WTC11 (cell line): Measurements from ENCODE around the gene EPDR1. TPM values are rescaled to one million over a fixed set of nuclear protein-coding genes. Genes with fewer than 3 reads are reported as not detected.
A peak's percentile ranks its signal among the peaks of the same experiment; 100 is the strongest.

Source experiments
- ATAC-seq: fragments of 200-7000 bp; cut with Tn5 transposase; 2 replicates; pipeline ENCODE4 v1.10.0; 2021; ENCODE audit warnings: mild to moderate bottlenecking, moderate library complexity
- Bru-seq: library from RNA; stranded (reverse); fragments of 400-500 nt; gene quantifications from one replicate; lab custom pipeline; 2021; lab: Mats Ljungman, UMichigan
- CTCF ChIA-PET: fragments of 300-600 bp; sonication (Branson Sonifier 250); formaldehyde crosslinking; loops from one replicate; lab custom pipeline; 2021; ENCODE audit warnings: antibody characterized with exemption; lab: Charles Lee
- POLR2A ChIA-PET: fragments of 350-600 bp; sonication (Branson Sonifier 250); formaldehyde crosslinking; loops from one replicate; lab custom pipeline; 2021; ENCODE audit warnings: antibody characterized with exemption; lab: Charles Lee
- DNase-seq: peaks from one replicate; pipeline ENCODE4 v3.0.0; 2021; ENCODE audit warnings: low spot score
- H3K27ac Mint-ChIP-seq: 2 replicates; pipeline ENCODE4 v1.8.0; 2021; ENCODE audit warnings: mixed read lengths
- H3K27me3 Mint-ChIP-seq: 2 replicates; pipeline ENCODE4 v1.8.0; 2021; ENCODE audit warnings: low read depth, mild to moderate bottlenecking, moderate library complexity, mixed read lengths
- H3K36me3 Mint-ChIP-seq: 2 replicates; pipeline ENCODE4 v1.8.0; 2021; ENCODE audit warnings: mixed read lengths
- H3K4me1 Mint-ChIP-seq: 2 replicates; pipeline ENCODE4 v1.8.0; 2022; ENCODE audit warnings: mixed read lengths
- H3K4me3 Mint-ChIP-seq: 2 replicates; pipeline ENCODE4 v1.8.0; 2021; ENCODE audit warnings: mild to moderate bottlenecking, moderate library complexity, mixed read lengths
- H3K9me3 Mint-ChIP-seq: 2 replicates; pipeline ENCODE4 v1.8.0; 2021; ENCODE audit warnings: mixed read lengths
- AR ChIP-seq: fragments of 250-450 bp; sonication (Bioruptor Pico); IDR thresholded peaks from 2 replicates; pipeline ENCODE4 v1.9.0; 2021; ENCODE audit warnings: mild to moderate bottlenecking
- CTCF ChIP-seq: fragments of 200-600 bp; IDR thresholded peaks from 2 replicates; pipeline ENCODE4 v1.8.0; 2022; ENCODE audit warnings: antibody characterized with exemption
- E2F5 ChIP-seq: sonication (generic); formaldehyde crosslinking; IDR thresholded peaks from 2 replicates; pipeline ENCODE4 v1.8.1; 2022; ENCODE audit warnings: mild to moderate bottlenecking, moderate library complexity, missing genetic modification reagents
- ELF4 ChIP-seq: sonication (generic); formaldehyde crosslinking; IDR thresholded peaks from 2 replicates; pipeline ENCODE4 v1.8.1; 2022; ENCODE audit warnings: low read depth, mild to moderate bottlenecking, moderate library complexity, missing genetic modification reagents
- ESRRA ChIP-seq: sonication (generic); formaldehyde crosslinking; IDR thresholded peaks from 2 replicates; pipeline ENCODE4 v1.8.1; 2022; ENCODE audit warnings: mild to moderate bottlenecking, missing genetic modification reagents, borderline replicate concordance
- ETV6 ChIP-seq: sonication (generic); formaldehyde crosslinking; IDR thresholded peaks from 2 replicates; pipeline ENCODE4 v1.8.1; 2022; ENCODE audit warnings: mild to moderate bottlenecking, missing genetic modification reagents
- GABPB1 ChIP-seq: sonication (generic); formaldehyde crosslinking; IDR thresholded peaks from 2 replicates; pipeline ENCODE4 v1.8.1; 2023; ENCODE audit warnings: mild to moderate bottlenecking, missing genetic modification reagents
- GTF2I ChIP-seq: fragments of 250-450 bp; sonication (Bioruptor Pico); conservative IDR thresholded peaks from 2 replicates; pipeline ENCODE4 v1.4.0; 2021; ENCODE audit warnings: mild to moderate bottlenecking
- HMGXB4 ChIP-seq: sonication (generic); formaldehyde crosslinking; IDR thresholded peaks from 2 replicates; pipeline ENCODE4 v1.8.1; 2023; ENCODE audit warnings: mild to moderate bottlenecking, moderate library complexity, missing genetic modification reagents
- NR2C2 ChIP-seq: sonication (generic); formaldehyde crosslinking; IDR thresholded peaks from 2 replicates; pipeline ENCODE4 v1.8.0; 2022; ENCODE audit warnings: mild to moderate bottlenecking, missing genetic modification reagents
- PRRX2 ChIP-seq: fragments of 250-450 bp; sonication (Bioruptor Pico); IDR thresholded peaks from 2 replicates; pipeline ENCODE4 v1.8.0; 2021; ENCODE audit warnings: mild to moderate bottlenecking
- SOX15 ChIP-seq: fragments of 250-450 bp; sonication (Bioruptor Pico); IDR thresholded peaks from 2 replicates; pipeline ENCODE4 v1.9.0; 2021; ENCODE audit warnings: mild to moderate bottlenecking
- SP1 ChIP-seq: sonication (generic); formaldehyde crosslinking; conservative IDR thresholded peaks from 2 replicates; pipeline ENCODE4 v1.8.1; 2022; ENCODE audit warnings: missing genetic modification reagents
- STAT6 ChIP-seq: sonication (generic); formaldehyde crosslinking; conservative IDR thresholded peaks from 2 replicates; pipeline ENCODE4 v1.8.1; 2023; ENCODE audit warnings: mild to moderate bottlenecking, low read depth, missing genetic modification reagents, moderate library complexity
- USF1 ChIP-seq: sonication (generic); formaldehyde crosslinking; IDR thresholded peaks from 2 replicates; pipeline ENCODE4 v1.8.0; 2022; ENCODE audit warnings: mild to moderate bottlenecking, missing genetic modification reagents
- ZBTB21 ChIP-seq: sonication (generic); formaldehyde crosslinking; IDR thresholded peaks from 2 replicates; pipeline ENCODE4 v1.8.1; 2023; ENCODE audit warnings: mild to moderate bottlenecking, missing genetic modification reagents, borderline replicate concordance
- ZNF263 ChIP-seq: sonication (generic); formaldehyde crosslinking; IDR thresholded peaks from 2 replicates; pipeline ENCODE4 v1.8.1; 2022; ENCODE audit warnings: low read depth, mild to moderate bottlenecking, moderate library complexity, missing genetic modification reagents
- ZNF396 ChIP-seq: fragments of 250-450 bp; sonication (Bioruptor Pico); IDR thresholded peaks from 2 replicates; pipeline ENCODE4 v1.8.0; 2021; ENCODE audit warnings: mild to moderate bottlenecking, moderate library complexity, borderline replicate concordance
- ZSCAN18 ChIP-seq: fragments of 250-450 bp; sonication (Bioruptor Pico); IDR thresholded peaks from 2 replicates; pipeline ENCODE4 v2.1.2; 2022; ENCODE audit warnings: mild to moderate bottlenecking, moderate library complexity
- long read RNA-seq, 3 experiments: library from RNA in 1 of 3; library from capped mRNA in 1 of 3; library from polyadenylated mRNA in 1 of 3; unstranded in 2 of 3; stranded (forward) in 1 of 3; transcript quantifications; one replicate each; pipeline ENCODE4 v2.0.0, GENCODE V29; 2021
- total RNA-seq: library from RNA; stranded (reverse); gene quantifications from 3 replicates; pipeline ENCODE4 v1.2.3, GENCODE V29; 2021

EPDR1 gene
- total RNA-seq = 6.3 to 7.4 TPM (median 6.7 TPM) in 3 replicates
- Bru-seq, nascent RNA = percentile 48 among the genes with signal in this experiment
- long read RNA-seq, experiment 1, transcript EPDR1-201 (3 exons, 2,599 nt) = major isoform, 22 of 29 reads
- long read RNA-seq, experiment 1, partial matches to known transcripts = 0 of 29 reads
- long read RNA-seq, experiment 1, other reads (novel, unspliced or antisense) = 4 of 29 reads
- long read RNA-seq, experiment 2, partial matches to known transcripts = 1 of 10 reads
- long read RNA-seq, experiment 2, other reads (novel, unspliced or antisense) = 5 of 10 reads
- long read RNA-seq, experiment 3, partial matches to known transcripts = 3 of 4 reads
- long read RNA-seq, experiment 3, other reads (novel, unspliced or antisense) = 0 of 4 reads

- DNase-seq (no peak), ATAC-seq (peak; percentile 16)
- Mint-ChIP-seq H3K4me3 (peak within 1 kb of the TSS; percentile 78), H3K27ac (no peak within 1 kb of the TSS)
- TF ChIP-seq E2F5 (peak; percentile 41; the same call in 1 of the 2 replicates), ELF4 (no peak), GTF2I (CRISPR knock-in tag) (no peak), HMGXB4 (CRISPR knock-in tag) (no peak), ZNF396 (CRISPR knock-in tag) (no peak)
- TF ChIP-seq, all 79 proteins: peak for 1
- CTCF ChIA-PET = interaction anchor here (0.6 to 2.1 kb wide), 8 partner anchors 10 to 415 kb away, joined by 3 to 9 read pairs (median 3); no protein-coding TSS in a partner anchor
- POLR2A ChIA-PET = interaction anchor here (0.8 kb wide), 1 partner anchor 415 kb away, joined by 3 read pairs; no protein-coding TSS in a partner anchor
- H3K4me1 Mint-ChIP-seq = peaks cover 17% of the 10 kb centered on the region
- peaks cover 3% of the 10 kb centered on the region; the same call in 1 of the 2 replicates for H3K36me3 Mint-ChIP-seq
- peaks cover 59% of the 10 kb centered on the region for H3K27me3 Mint-ChIP-seq
- peaks cover 8% of the 10 kb centered on the region; the same call in 1 of the 2 replicates for H3K9me3 Mint-ChIP-seq
Measured at GRCh38 chr7:37920305-37920848, at the start of gene EPDR1. Gene EPDR1, plus strand, starts transcription at chr7:37920640. Its CDS starts 300 bp downstream, at chr7:37920940.

- CTCF ChIA-PET = no interaction called here
- Mint-ChIP-seq H3K4me1 (no peaks in the 10 kb centered on the region), H3K27ac (no peak overlapping the region)
- TF ChIP-seq NR2C2 (CRISPR knock-in tag) (no peak), STAT6 (no peak), SOX15 (CRISPR knock-in tag) (no peak), CTCF (no peak), GABPB1 (CRISPR knock-in tag) (no peak), ETV6 (CRISPR knock-in tag) (no peak), ZNF263 (no peak), E2F5 (no peak), ZBTB21 (CRISPR knock-in tag) (no peak), ESRRA (CRISPR knock-in tag) (no peak), PRRX2 (CRISPR knock-in tag) (no peak), SP1 (CRISPR knock-in tag) (no peak), ZSCAN18 (no peak), USF1 (CRISPR knock-in tag) (no peak), AR (no peak), ELF4 (no peak)
Measured at GRCh38 chr7:37882086-37882485, 38.4 kb upstream of the EPDR1 start.

More at GRCh38 chr7:37882086-37882485, 38.4 kb upstream of the EPDR1 start:
- peaks cover 8% of the 10 kb centered on the region; the same call in 1 of the 2 replicates for H3K9me3 Mint-ChIP-seq
- DNase-seq (no peak), ATAC-seq (no peak)
- no peak overlapping the region for H3K4me3 Mint-ChIP-seq
- H3K27me3 Mint-ChIP-seq = no peaks in the 10 kb centered on the region
- POLR2A ChIA-PET = no interaction called here
- no peaks in the 10 kb centered on the region for H3K36me3 Mint-ChIP-seq
